GM12875 (cell line): ENCODE measurements around the gene BHLHA15.

Experiments
- H3K4me3 ChIP-seq: one replicate; pipeline ENCODE4 v1.5.1; 2011; ENCODE audit warnings: low read depth, low read length, control low read depth
- TF ChIP-seq, protein P1 (sequence below): IDR thresholded peaks from 2 replicates; pipeline ENCODE4 v1.5.1; 2011; ENCODE audit warnings: low read depth, mild to moderate bottlenecking, control low read depth, inconsistent platforms, low read length, moderate library complexity, borderline replicate concordance; ENCODE audit not compliant: insufficient read depth

Gene BHLHA15

DNA sequence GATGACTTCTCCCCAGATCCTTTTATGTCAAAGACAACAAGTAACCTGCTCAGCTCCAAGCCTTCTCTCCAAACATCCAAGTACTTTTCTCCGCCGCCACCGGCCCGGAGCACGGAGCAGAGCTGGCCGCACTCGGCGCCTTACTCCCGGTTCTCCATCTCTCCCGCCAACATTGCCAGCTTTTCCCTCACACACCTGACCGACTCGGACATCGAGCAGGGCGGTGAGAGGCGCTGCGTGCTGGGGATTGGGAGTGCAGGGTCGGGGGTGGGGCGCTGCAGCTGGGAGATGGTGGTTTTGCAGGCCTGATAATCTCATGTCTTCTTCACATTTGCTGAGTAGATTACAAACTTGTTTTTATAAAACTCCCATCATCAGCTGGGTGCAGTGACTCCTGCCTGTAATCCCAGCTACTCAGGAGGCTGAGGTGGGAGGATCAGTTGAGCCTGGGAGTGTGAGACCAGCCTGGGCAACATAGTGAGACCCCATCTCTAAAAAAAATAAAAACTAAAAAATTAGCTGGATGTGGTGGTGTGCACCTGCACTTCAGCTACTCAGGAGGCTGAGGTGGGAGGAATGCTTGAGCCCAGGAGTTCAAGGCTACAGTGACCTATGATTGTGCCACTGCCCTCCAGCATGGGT, 7.2 kb upstream of the BHLHA15 start:
- TF ChIP-seq, protein P1, sequence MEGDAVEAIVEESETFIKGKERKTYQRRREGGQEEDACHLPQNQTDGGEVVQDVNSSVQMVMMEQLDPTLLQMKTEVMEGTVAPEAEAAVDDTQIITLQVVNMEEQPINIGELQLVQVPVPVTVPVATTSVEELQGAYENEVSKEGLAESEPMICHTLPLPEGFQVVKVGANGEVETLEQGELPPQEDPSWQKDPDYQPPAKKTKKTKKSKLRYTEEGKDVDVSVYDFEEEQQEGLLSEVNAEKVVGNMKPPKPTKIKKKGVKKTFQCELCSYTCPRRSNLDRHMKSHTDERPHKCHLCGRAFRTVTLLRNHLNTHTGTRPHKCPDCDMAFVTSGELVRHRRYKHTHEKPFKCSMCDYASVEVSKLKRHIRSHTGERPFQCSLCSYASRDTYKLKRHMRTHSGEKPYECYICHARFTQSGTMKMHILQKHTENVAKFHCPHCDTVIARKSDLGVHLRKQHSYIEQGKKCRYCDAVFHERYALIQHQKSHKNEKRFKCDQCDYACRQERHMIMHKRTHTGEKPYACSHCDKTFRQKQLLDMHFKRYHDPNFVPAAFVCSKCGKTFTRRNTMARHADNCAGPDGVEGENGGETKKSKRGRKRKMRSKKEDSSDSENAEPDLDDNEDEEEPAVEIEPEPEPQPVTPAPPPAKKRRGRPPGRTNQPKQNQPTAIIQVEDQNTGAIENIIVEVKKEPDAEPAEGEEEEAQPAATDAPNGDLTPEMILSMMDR, result no peak
- no peak overlapping the region for H3K4me3 ChIP-seq

DNA sequence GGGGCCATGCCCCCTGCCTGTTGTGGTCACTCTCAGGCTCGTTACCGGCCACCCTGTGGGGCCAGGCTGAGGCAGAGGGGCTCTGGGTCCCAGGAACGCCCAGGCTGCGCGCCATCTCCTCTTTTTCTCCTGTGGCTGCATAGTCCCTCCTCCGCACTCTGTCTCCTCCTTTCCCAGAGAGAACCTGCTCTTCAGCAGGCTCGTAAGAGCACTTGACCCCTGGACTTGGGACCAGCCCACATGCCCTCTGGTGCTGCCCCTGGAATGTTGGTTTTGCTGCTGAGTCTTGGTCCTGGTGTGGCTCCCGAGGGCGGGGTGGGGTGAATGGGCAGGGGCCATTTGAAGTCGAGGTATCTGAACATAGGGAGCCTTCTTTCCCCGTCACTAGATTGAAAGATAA, 6.6 kb upstream of the BHLHA15 start:
- TF ChIP-seq, protein P1, result no peak
- no peak overlapping the region for H3K4me3 ChIP-seq

DNA sequence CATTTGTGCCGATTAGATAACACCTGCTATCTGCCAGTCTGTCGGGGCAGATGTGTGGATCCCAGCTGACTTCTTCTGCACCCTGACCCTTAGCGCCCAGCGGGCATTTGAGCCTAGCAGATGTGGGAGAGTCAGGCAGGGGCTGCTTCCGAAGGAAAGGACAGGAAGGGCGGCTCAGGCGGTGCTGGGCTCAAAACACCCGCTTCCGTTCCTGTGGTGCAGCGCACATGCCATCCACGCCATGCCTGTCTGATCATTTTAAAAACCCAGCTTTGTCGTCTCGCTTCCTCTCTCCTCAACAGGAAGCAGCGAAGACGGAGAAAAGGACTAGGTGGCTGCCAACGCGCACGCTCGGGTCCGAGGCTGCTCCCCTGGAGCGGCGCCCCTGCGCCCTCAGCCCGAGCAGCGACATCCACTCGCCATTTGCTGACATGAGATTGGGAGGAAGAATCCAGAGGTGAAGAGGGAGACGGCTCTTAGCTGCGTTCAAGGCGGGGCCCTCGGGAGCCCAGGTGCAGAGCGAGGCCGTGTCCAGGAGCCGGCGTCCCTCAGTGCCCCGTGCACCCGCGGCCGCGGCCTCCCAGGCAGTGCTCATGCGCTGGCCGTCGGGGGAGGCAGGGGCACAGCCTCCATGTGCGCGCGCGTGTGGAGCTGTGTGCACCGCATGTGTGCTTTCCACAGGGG, 5.9 kb upstream of the BHLHA15 start:
- no peak overlapping the region for H3K4me3 ChIP-seq
- TF ChIP-seq, protein P1, result no peak

DNA sequence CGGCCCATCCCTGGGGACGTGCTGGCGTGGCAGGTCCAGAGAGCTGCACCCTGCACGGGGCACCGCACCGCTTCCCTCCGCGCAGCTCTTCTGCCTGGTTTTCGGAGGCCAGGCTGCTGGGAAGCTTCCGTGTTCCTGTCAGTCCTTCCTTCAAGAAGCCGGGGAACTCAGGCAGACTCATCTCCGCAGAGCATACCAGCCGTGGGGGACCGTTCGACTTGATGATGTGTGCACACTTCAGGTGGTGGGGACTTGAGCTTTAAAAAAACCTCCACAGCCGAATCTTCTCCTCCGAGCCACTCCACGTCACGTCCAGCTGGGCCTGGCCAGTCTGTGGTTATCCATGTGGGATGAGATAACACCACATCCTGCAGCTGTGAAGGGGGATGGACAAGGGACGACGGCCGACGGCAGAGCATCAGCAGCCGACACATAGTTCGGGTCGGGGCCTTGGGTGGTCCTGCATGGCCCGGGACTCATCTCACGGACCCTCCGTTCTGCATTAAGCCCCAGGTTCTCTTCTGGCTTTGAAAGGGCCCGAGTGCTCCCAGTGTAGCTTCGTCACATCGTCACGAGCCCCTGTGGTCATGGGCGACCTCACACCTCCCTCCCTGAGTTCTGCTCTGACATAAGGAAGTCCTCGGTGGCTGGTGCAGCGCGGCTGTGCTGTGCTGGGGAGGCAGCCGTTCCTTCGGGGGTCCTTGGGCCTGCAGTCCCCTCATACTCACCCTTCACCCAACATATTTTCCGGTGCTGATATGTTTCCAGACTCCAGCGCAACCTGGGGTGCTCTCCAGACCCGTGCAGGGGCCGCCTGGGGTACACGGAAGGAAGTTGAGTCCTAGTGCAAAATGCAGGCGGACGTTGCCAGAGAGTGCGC, 4.5 kb upstream of the BHLHA15 start:
- TF ChIP-seq, protein P1, result no peak
- no peak overlapping the region for H3K4me3 ChIP-seq

DNA sequence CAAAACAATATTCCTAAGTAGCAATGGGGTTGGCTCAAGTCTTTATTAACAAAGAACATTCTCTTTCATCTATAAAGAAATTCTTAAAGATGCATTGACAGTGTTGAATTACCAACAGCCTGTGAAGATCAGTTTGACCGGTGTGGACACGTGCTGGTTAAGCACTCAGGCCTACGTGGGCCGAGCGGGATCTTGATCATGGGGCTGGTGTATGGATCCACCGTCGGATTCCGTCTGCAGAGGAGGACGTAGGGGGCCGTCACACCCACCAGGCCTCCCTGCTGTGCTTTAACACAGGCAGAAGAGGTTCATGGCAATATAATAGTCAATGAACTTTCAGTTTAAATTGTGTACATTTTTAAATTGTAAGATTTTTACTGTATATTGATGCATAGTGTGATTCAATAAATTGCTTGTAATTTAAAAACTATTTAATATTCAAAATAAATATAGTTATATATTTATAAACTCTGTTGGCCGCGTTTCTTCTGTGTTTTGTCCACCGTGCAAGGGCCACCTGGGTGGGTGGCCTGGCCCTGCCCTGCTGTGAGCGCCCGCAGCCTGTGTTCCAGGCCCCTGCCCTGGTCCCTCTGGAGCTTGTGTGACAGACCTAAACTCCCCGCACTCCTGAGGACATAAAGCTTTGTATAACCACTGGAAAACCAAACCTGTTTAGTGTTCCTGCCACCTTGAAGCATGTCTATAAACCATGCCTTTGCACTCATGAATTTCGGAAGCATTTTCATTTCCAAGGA, 1.9 kb upstream of the BHLHA15 start:
- TF ChIP-seq, protein P1, result no peak

DNA sequence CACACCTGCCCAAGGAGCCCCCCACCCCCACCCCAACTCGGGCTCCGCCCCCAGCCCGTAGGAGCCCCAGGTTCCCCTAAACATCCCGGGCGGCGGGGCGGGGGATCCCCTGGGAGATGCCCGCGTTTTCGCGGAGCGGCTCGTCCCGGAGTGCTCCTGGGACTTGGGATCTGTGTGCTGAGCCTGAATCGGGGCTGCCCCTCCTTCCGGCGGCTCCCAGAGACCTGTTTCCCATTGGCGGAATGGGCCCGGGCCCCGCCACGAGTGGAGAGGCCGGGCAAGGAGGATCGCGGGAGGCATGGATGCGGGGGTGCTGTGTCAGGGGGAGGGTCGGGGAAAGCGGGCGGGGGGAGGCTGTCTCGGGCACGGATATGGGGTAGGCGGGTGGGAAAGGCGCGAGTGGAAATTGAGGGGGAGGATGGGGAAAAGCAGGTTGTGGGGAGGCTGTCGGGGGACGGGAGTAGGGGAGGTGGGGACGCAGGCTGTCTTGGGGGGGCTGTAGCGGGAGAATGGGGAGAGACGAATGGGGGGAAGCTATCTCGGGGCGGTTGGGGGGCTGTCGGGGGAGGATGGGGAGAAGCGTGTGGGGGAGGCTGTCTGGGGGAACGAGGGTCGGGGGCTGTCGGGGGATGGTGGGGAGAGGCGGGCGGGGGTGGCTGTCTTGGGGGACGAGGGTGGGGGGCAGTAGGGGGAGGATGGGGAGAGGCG, 572 bp upstream of the BHLHA15 start:
- TF ChIP-seq, protein P1, result no peak
- no peak overlapping the region for H3K4me3 ChIP-seq

More for the DNA sequence above, 1.9 kb upstream of the BHLHA15 start:
- H3K4me3 ChIP-seq, result no peak overlapping the region
